ENCODE measurements around the gene REV3L.

- TF ChIP-seq CTCF (IDR thresholded peaks at IDR 0.05; ENCODE audit: low read depth, low read length): no peak
- no peak for TF ChIP-seq POLR2A (IDR thresholded peaks at IDR 0.05; ENCODE audit: extremely low read depth, insufficient read length)
- TF ChIP-seq MYC (IDR thresholded peaks at IDR 0.05; ENCODE audit: low read depth, low read length): no peak
- no peak for TF ChIP-seq MAX (IDR thresholded peaks at IDR 0.05; ENCODE audit: low read depth, low read length)
Observed at GRCh38 chr6:111379302-111379701, 103.7 kb downstream of the REV3L start.
